Ishikawa (cell line): ENCODE data around the gene INAFM2.
A peak's percentile ranks its signal among the peaks of the same experiment; 100 is the strongest.

Experiments
- CEBPB ChIP-seq: IDR thresholded peaks from 2 replicates; pipeline ENCODE4 v1.6.1; 2012
- CREB1 ChIP-seq: IDR thresholded peaks from 2 replicates; pipeline ENCODE4 v1.6.1; 2012; ENCODE audit warnings: low read depth
- EGR1 ChIP-seq: IDR thresholded peaks from 2 replicates; pipeline ENCODE4 v1.6.1; 2012
- EP300 ChIP-seq: IDR thresholded peaks from 2 replicates; pipeline ENCODE4 v1.6.1; 2012; ENCODE audit warnings: borderline replicate concordance
- FOXM1 ChIP-seq: IDR thresholded peaks from 2 replicates; pipeline ENCODE4 v1.6.1; 2012; ENCODE audit warnings: low read depth, borderline replicate concordance
- NFIC ChIP-seq: IDR thresholded peaks from 2 replicates; pipeline ENCODE4 v1.6.1; 2012
- RAD21 ChIP-seq: IDR thresholded peaks from 2 replicates; pipeline ENCODE4 v1.6.1; 2012; ENCODE audit warnings: low read depth
- REST ChIP-seq: IDR thresholded peaks from 2 replicates; pipeline ENCODE4 v1.6.1; 2012; ENCODE audit warnings: low read depth, mild to moderate bottlenecking
- TAF1 ChIP-seq: IDR thresholded peaks from 2 replicates; pipeline ENCODE4 v1.6.1; 2012; ENCODE audit warnings: low read depth, mild to moderate bottlenecking
- TCF12 ChIP-seq: IDR thresholded peaks from 2 replicates; pipeline ENCODE4 v1.6.1; 2012; ENCODE audit warnings: low read depth
- TEAD4 ChIP-seq: IDR thresholded peaks from 2 replicates; pipeline ENCODE4 v1.6.1; 2012
- YY1 ChIP-seq: IDR thresholded peaks from 2 replicates; pipeline ENCODE4 v1.6.1; 2012; ENCODE audit warnings: low read depth
- ZBTB7A ChIP-seq: IDR thresholded peaks from 2 replicates; pipeline ENCODE4 v1.6.1; 2012; ENCODE audit warnings: low read depth
- TF ChIP-seq, protein P1 (sequence below): IDR thresholded peaks from 2 replicates; pipeline ENCODE4 v1.6.1; 2012
- TF ChIP-seq, protein P2 (sequence below): IDR thresholded peaks from 2 replicates; pipeline ENCODE4 v1.6.1; 2012

The INAFM2 gene

DNA sequence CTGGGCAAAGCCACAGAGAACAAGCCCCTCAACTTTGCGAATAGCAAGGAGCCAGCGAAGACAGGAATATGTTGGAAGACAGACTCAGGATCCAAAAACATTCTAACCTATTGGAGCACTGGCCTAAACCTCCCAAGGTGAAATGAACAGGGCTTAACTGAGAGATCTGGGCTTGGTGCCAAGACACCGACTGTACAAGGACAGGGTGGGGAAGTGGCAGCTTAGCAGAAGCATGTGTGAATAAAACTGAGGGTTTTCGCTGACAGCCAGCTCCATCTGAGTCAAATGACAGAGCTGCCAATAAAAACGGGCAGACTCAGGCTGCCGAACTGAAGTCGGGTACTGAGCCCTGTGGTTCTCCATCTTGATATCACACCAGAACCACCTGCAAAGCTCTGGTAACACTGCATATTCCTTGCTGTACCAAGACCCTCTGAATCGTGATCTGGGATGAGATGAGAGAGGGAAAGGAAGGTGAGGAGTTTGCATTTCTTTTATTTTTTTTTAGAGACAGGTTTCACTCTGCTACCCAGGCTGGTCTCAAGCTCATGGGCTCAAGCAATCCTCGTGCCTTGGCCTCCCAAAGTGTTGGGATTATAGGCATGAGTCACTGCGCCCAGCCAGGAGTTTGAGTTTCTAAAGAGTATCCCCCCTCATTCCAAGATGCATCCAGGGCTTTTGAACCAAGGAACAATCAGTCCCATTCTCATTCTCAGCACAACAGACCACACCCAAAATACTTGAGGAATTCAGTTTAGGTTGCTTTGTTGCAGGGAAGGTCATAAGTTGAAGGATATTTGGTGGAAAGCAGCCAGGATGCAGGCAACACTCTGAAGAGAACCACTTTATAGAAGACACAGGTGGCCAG, 9.7 kb upstream of the INAFM2 start:
- no peak for TF ChIP-seq EP300
- TF ChIP-seq TEAD4, result no peak
- no peak for TF ChIP-seq YY1
- TF ChIP-seq NFIC, result peak; percentile 70

GRCh38 chr15:40314723-40315276, 8.7 kb upstream of the INAFM2 start:
- TF ChIP-seq, protein P1, sequence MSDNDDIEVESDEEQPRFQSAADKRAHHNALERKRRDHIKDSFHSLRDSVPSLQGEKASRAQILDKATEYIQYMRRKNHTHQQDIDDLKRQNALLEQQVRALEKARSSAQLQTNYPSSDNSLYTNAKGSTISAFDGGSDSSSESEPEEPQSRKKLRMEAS, result no peak
- TF ChIP-seq CEBPB (no peak), EGR1 (no peak), TEAD4 (no peak), ZBTB7A (no peak), TAF1 (no peak)

- TF ChIP-seq ZBTB7A (no peak), EP300 (no peak), REST (no peak), NFIC (no peak), CEBPB (no peak), FOXM1 (no peak)
- TF ChIP-seq, protein P2, sequence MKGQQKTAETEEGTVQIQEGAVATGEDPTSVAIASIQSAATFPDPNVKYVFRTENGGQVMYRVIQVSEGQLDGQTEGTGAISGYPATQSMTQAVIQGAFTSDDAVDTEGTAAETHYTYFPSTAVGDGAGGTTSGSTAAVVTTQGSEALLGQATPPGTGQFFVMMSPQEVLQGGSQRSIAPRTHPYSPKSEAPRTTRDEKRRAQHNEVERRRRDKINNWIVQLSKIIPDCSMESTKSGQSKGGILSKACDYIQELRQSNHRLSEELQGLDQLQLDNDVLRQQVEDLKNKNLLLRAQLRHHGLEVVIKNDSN, result no peak
Measured at GRCh38 chr15:40316931-40317330, 6.6 kb upstream of the INAFM2 start.

GRCh38 chr15:40317580-40317979, 5.9 kb upstream of the INAFM2 start:
- no peak for TF ChIP-seq CREB1
- no peak for TF ChIP-seq YY1
- TF ChIP-seq ZBTB7A, result no peak
- TF ChIP-seq FOXM1, result no peak
- no peak for TF ChIP-seq NFIC
- no peak for TF ChIP-seq TCF12
- TF ChIP-seq EP300, result no peak
- TF ChIP-seq RAD21, result no peak
- no peak for TF ChIP-seq TAF1
- no peak for TF ChIP-seq TEAD4
- TF ChIP-seq, protein P2, result no peak
- no peak for TF ChIP-seq REST
- no peak for TF ChIP-seq EGR1
- no peak for TF ChIP-seq CEBPB
- TF ChIP-seq, protein P1, result no peak

- TF ChIP-seq TAF1, result no peak
- no peak for TF ChIP-seq ZBTB7A
- TF ChIP-seq YY1, result no peak
Measured at GRCh38 chr15:40320409-40320808, 3.1 kb upstream of the INAFM2 start.

GRCh38 chr15:40320931-40321371, 2.5 kb upstream of the INAFM2 start:
- no peak for TF ChIP-seq TAF1
- TF ChIP-seq RAD21, result peak; percentile 67
- TF ChIP-seq EGR1, result no peak
- TF ChIP-seq, protein P2, result no peak
- TF ChIP-seq FOXM1, result no peak
